T-helper 2 cell (primary cell): Measurements from ENCODE around the gene SMC6.

Experiments used
- DNase-seq, 5 experiments: peaks; one replicate each; pipeline versions ENCODE4 v3.0.0 to v3.0.0-alpha.2; 2012 to 2022
- total RNA-seq, 2 donors: gene quantifications; one replicate each; lab custom pipeline; 2026; lab: John Stamatoyannopoulos, UW

Gene SMC6, protein sequence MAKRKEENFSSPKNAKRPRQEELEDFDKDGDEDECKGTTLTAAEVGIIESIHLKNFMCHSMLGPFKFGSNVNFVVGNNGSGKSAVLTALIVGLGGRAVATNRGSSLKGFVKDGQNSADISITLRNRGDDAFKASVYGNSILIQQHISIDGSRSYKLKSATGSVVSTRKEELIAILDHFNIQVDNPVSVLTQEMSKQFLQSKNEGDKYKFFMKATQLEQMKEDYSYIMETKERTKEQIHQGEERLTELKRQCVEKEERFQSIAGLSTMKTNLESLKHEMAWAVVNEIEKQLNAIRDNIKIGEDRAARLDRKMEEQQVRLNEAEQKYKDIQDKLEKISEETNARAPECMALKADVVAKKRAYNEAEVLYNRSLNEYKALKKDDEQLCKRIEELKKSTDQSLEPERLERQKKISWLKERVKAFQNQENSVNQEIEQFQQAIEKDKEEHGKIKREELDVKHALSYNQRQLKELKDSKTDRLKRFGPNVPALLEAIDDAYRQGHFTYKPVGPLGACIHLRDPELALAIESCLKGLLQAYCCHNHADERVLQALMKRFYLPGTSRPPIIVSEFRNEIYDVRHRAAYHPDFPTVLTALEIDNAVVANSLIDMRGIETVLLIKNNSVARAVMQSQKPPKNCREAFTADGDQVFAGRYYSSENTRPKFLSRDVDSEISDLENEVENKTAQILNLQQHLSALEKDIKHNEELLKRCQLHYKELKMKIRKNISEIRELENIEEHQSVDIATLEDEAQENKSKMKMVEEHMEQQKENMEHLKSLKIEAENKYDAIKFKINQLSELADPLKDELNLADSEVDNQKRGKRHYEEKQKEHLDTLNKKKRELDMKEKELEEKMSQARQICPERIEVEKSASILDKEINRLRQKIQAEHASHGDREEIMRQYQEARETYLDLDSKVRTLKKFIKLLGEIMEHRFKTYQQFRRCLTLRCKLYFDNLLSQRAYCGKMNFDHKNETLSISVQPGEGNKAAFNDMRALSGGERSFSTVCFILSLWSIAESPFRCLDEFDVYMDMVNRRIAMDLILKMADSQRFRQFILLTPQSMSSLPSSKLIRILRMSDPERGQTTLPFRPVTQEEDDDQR
- 38.3 to 68.5 reads per million in 2 donors for total RNA-seq

DNA sequence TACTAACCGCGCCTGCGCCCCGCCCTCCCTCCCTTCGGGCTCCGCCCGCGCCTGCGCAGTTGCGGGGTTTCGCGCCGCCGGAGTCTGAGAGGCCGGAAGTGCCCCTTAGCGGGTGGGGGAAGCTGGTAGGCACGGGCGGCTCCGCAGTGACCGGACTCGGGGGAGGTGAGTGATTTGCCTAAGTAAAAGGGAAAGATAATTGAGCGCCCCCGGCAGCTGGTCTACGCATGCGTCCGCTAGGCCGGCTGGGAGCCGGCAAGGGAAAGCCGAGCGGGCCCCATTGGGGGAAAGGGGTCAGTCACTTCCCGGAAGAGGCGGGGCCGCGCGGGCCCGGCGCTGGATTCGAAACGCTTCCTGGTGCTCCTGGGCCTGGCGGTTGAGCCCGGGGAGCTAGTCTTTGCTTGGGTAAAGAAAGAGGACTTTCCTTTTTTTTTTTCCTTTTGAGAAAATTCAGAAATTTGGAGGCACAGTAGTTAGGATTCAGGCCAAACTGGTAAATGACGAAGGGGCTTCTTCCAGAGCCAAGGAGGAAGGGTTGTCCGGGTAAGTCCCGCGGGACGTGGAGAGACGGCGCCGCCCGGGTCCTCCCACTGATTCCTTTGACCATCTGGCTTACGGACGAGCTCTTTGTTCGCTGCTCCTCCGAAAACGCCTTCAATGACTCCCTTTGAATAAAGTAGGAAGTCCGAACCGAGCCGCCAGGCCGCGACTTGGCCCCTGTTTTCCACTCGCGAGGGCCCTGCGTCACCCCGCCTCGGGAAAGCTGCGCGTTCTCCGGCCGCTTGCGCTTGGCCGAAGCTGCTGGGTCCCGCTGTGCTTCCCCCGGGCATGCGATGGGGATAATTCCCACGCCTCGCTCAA lies at the start of gene SMC6, which contains the start of gene GEN1:
Gene SMC6, minus strand, starts transcription at position 8 of the 861 bp plus-strand sequence. CDS start 7,864 bp downstream, outside the sequence.
Gene GEN1, plus strand, starts transcription at position 336 of the 861 bp plus-strand sequence. CDS start 5,806 bp downstream, outside the sequence.
- DNase-seq, result peak; percentile 85 to 91 (median 86)

GRCh38 chr2:17800693-17801458 lies 47.3 kb upstream of the SMC6 start:
- DNase-seq, result no peak

GRCh38 chr2:17800219-17800618 lies 46.6 kb upstream of the SMC6 start:
- no peak for DNase-seq

DNA sequence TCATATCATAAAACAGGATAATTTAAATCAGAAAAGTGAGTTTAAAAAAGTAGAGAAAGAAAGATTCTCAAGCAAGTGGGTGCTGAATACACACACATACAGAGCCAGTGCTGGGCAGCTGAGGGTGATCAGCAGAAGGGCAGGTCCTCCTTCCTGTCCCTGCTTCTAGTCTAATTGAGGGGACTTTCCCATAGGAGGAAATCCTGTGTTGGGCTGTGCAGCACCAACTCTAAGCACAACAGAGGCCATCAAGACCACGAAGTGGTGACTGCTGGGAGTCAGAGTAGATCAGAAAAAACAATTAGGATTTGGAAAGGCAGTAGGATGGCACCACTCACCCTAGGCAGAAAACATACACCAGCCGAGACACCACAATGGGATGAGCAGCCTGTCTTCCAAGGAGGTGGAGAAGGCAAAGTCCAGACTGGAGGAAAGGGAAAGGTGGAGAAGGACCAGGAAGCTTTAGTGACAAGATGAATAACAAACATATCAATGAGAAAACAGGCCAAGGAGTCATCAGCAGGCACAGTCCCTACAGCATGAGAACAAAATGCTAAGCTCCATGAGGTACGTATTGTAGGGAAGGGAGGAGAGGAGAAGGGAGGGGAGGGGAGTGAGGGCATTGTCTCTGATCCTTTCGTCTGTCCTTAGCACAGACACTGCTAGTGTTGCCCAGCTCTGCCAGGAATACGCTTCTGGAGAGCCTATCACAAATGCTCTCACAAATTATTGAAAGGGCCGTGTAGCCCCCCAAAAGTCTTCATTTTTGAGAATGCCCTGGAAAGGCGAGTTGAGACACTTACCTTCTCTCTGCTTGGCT lies 45.9 kb upstream of the SMC6 start:
- DNase-seq, result no peak

DNA sequence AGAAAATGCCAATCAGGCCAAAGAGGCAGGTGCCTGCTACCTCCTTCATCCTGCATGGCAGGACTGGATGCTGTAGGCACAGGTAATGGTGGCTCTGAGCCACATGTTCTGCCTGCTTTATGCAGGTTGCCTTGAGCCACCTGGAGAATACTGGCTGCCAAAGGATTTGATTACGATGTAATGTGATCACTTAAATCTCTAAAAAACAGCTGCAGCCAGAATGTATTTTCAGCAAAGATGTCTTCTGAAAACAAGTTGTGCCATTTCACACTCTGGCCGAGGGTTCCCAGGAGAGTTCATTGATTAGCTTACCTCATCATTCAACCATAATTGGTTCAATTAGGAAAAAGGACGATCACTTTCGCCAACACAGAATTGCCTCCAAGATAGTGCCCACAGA lies 44.7 kb upstream of the SMC6 start:
- DNase-seq, result no peak

DNA sequence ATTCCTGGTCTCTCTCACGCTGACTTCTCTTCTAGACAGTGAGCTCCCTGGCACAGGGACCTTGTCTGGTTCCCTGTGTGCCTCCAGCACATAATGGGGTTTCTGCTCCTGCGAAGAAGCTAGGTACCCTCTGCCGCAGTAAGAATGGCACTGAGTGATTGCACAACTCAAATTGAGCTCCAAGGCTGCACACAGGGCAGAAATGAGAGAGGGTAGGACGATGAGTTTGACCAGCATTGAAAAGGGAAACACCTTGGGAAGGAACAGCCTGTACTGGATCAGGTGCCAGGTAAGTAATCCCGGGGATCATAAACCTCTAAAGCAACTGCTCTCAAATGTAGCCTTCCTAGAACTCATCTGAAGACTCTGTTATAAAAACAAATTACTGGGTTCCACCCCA lies 41.7 kb upstream of the SMC6 start:
- no peak for DNase-seq

DNA sequence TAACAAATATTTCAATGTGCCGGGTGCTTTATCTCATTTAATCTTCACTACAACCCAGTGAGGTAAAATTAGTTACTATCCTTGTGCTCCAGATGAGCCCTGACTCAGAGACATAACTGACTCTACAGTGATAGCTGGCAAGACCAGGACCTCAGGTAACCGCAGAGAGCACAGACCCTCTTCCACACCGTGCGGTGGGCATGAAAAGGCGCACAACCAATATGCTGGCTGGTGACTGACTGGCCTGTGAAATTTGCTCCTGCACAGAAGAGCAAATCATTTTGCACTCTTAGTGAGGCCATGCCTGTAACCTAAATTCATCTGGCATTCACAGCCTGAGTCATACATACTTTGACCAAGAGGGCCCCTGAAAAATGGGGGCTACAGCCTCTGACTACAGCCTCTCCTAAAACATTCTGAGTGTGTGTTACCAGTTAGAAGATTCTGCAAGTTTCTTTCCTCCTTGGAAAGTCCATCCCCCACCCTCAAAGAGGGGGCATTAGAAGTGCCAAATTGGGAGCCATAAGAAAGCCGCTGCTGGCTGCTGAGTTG lies 40.3 kb upstream of the SMC6 start:
- peak in 1 of 5 experiments; percentile 24 for DNase-seq

DNA sequence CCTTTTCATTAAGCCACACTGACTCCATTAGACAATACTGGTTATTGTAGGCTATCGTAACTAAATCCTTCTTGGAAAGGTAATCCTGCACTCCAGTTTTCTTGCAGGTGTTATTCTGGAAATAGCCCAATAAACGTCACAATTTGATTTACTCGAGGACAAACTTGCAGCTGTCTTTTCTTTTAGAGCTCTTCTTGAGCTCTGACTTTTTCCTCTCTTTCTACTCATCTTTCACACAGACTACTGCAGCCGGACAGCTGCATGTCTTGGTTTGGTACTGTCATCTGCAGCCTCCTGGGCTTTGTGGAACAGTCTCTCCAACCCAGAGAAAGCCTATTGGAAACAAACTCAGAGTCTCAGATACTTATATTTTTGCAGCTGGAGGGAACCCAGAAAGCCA lies 39.7 kb upstream of the SMC6 start:
- no peak for DNase-seq

DNA sequence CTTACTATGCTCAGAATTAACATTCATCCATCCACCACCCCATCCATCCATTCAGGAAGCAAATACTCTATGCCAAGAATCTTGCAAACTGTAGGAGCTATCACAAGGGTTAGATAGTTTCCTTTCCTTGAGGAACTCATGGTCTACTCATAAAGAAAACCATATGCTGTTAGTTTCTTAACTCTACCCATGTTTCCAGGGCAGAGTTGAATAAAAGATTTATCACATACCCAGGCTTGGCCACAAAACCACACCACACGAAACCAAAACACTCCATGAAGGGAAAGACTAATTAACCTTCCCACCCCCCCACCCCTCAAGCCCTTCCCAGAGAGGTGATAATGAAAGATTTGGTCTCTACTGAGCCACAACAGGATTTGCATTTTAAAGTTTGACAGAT lies 38.9 kb upstream of the SMC6 start:
- DNase-seq, result peak in 1 of 5 experiments; percentile 25

GRCh38 chr2:17791817-17792130 lies 38.2 kb upstream of the SMC6 start:
- DNase-seq, result no peak

DNA sequence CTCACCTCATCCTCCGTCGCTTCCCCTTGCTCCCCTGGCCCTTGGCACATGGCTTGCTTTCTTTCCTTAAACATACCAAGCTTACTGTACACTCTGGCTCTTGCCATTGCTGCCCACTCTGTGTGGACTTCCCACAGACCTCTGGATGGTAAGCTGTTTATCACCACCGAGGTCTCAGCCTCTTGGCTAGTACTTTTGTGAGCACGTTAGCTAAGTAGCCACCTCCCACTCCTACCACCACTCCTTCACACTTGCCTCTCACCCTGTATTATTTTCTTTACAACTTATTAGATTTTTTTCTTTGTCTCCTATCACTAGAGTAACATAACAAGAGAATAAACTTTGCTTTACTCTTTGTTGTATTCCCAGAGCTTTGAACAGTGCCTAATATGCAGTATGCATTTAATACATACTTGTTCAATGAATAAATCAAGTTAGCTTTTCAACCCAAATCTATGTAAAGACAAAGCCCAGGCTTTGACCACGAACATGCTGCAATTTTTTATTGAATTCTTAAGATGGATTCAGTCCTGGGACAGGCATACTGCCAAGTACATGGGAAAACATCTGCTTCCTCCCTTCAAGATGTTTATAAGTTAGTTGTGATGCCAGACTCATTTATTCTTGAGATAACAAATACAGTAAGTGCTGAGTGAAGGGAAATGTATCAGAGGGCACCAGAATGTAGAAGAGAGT lies 37.7 kb upstream of the SMC6 start:
- no peak for DNase-seq

- peak in 1 of 5 experiments; percentile 14 for DNase-seq
Observed at GRCh38 chr2:17790536-17790935, 36.9 kb upstream of the SMC6 start.

- DNase-seq, result no peak
Observed at GRCh38 chr2:17788773-17789172, 35.2 kb upstream of the SMC6 start.

DNA sequence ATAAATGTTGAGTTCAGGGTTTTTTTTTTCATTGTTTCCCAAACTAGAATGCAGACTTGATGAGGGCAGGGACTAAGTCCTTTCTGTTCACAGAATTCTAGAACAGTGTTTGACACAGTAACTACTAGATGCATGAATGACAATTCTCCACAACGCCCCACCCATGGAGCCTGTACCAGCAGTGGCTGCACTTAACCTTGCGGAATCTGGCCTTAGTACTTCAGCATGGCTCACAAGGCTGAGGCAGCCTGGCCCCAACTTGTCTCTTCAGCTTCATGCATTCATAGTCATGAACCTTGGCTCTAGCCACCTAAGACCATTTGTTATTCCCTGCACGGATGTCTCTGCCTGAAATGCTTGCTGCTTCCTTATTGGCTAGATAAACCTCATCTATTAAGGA lies 33.1 kb upstream of the SMC6 start:
- no peak for DNase-seq

DNA sequence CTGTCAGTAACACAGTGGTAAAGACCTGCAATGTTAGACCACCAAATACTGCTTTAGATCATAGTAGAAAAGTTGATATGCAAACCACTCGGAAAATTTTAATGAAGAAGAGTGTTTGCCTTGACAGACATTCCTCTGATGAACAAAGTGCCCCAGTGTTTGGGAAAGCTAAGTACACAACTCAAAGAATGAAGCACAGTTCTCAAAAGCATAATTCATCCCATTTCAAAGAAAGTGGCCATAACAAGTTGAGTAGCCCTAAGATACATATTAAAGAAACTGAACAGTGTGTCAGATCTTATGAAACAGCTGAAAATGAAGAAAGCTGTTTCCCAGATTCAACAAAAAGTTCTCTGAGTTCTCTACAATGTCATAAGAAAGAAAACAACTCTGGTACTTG lies 27.9 kb upstream of the SMC6 start:
- no peak for DNase-seq

- no peak for DNase-seq
Observed at GRCh38 chr2:17780546-17780945, 26.9 kb upstream of the SMC6 start.

GRCh38 chr2:17772532-17772931 lies 18.9 kb upstream of the SMC6 start:
- no peak for DNase-seq

GRCh38 chr2:17771956-17772355 lies 18.3 kb upstream of the SMC6 start:
- DNase-seq, result no peak

DNA sequence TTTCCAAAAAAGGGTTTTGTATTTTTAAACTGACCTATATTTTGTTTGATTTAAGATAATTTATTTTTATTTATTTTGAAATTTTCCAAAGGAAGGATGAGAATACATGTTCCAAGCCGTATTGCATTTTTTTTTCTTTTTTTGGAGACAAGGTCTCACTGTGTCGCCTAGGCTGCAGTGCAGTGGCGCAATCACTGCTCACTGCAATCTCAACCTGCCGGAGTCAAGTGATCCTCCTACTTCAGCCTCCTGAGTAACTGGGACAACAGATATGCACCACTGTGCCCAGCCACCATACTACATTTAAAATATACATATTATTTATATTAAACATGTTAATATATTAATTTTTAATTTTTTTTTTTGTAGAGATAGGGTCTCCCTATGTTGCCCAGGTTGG lies 15.3 kb upstream of the SMC6 start:
- no peak for DNase-seq

GRCh38 chr2:17765398-17765797 lies 11.8 kb upstream of the SMC6 start:
- no peak for DNase-seq
